Thyroid gland (tissue), 4 donors: Measurements from ENCODE around the gene CEP135.

Experiments
- CTCF ChIP-seq, 6 experiments: fragments of 200-600 bp in 3 of 6; fragments of 450-650 bp in 3 of 6; sonication (generic) in 3 of 6; IDR thresholded peaks; one replicate each; pipeline ENCODE4 v1.5.1; 2016 to 2019; ENCODE audit warnings: antibody characterized with exemption in 6 of 6, mild to moderate bottlenecking in 2 of 6, inconsistent platforms in 1 of 6, moderate library complexity in 1 of 6
- POLR2A ChIP-seq, 2 donors: fragments of 450-650 bp; IDR thresholded peaks; one replicate each; pipeline ENCODE4 v1.6.1; 2017; ENCODE audit warnings: antibody characterized with exemption in 2 of 2, mild to moderate bottlenecking in 2 of 2, moderate library complexity in 1 of 2

- TF ChIP-seq CTCF (IDR thresholded peaks at IDR 0.05) (no peak), POLR2A (IDR thresholded peaks at IDR 0.05) (no peak)
These were observed 46.1 kb upstream of the CEP135 start for GRCh38 chr4:55902677-55903076.
